ENCODE data around the gene NODAL.
A peak's percentile ranks its signal among the peaks of the same experiment; 100 is the strongest.
"Not testable (repeated sequence)": the region's sequence is repeated elsewhere in the genome, so short reads cannot be mapped to it uniquely, and the experiment has no call there.

Gene NODAL

DNA sequence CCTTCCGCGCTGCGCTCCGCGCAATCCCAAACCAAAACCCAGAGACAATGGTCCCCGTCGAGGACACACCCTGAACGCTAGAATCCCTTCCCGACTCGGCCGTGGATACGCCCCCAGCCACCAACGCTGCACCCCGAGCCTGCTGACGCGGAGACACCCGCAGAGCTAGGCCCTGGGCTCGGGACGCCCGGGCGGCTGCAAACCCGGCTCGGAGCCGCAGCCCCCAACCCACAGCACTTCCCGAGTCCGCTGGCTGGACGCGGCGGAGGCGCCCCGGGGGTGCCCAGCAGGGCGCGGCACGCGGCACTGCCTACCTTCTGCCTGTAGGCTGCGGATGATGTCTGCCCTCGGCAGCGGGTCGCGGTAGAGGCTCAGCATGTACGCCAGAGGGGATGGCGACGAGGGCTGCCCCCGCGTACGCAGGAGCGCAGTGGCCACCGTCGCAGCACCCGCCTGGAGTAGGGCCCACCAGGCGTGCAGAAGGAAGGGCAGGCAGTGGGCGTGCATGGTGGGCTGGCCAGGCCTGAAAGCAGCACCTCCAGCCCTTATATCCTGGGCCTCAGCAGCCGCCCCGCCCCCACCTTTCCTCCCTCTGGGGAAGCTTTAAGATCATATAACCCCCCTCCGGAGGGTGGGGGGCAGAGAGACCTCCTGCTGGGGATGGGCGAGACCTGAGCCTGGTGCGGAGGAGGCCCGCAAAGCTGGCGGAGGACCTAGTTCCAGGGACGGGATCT lies at the start of gene NODAL:
TSS of gene NODAL (minus strand) at position 521 of the 734 bp plus-strand sequence. CDS start at position 507, 14 bp downstream.
- peak within 1 kb of the TSS; percentile 62 for H3K4me3 Mint-ChIP-seq
- peaks cover 14% of the 10 kb centered on the region for H3K4me1 Mint-ChIP-seq
- H3K27ac Mint-ChIP-seq, result no peak within 1 kb of the TSS
- H3K36me3 Mint-ChIP-seq, result no peaks in the 10 kb centered on the region
- ATAC-seq, result peak; percentile 49
- no peaks in the 10 kb centered on the region for H3K9me3 Mint-ChIP-seq
- DNase-seq (ENCODE audit: low spot score in 2 of 2), result no peak

DNA sequence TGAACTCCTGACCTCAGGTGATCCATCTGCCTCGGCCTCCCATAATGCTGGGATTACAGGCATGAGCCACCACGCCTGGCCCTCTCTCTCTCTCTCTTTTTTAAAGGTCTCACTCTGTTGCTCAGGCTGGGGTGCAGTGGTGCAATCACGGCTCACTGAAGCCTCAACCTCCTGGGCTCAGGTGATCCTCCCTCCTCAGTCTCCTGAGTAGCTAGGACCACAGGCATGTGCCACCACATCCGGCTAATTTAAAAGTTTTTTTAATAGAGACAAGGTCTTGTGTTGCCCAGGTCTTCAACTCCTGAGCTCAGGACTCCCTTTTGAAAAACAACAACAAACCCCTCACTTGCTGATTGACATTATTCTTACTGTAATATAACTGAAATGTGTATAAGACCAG lies 48.7 kb upstream of the NODAL start:
- no peak for ATAC-seq
- H3K4me3 Mint-ChIP-seq, result no peak overlapping the region
- H3K36me3 Mint-ChIP-seq, result no peaks in the 10 kb centered on the region
- H3K27ac Mint-ChIP-seq, result no peak overlapping the region
- no peaks in the 10 kb centered on the region for H3K9me3 Mint-ChIP-seq
- DNase-seq (ENCODE audit: low spot score in 2 of 2), result no peak
- peaks cover 22% of the 10 kb centered on the region for H3K4me1 Mint-ChIP-seq

DNA sequence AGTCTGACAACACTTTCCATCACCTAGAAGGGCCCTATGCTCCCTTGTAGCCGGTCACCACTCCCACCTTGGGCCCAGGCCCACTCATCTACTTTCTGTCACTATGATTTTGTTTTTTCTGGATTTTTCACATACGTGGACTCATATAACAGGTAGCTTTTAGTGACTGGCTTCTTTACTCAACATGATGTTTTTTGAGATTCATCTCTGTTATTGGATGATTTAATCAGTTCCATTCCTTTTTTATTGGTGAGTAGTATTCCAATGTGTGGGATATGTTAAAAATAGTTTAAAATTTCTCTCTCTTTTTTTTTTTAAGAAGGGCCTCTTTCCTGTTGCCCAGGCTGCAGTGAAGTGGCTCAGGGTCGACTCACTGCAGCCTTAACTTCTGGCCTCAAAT lies 46.3 kb upstream of the NODAL start:
- Mint-ChIP-seq H3K36me3 (peaks cover 4% of the 10 kb centered on the region), H3K9me3 (no peaks in the 10 kb centered on the region), H3K4me3 (no peak overlapping the region), H3K27ac (no peak overlapping the region), H3K4me1 (peaks cover 5% of the 10 kb centered on the region)
- DNase-seq (ENCODE audit: low spot score in 2 of 2) (no peak), ATAC-seq (no peak)

DNA sequence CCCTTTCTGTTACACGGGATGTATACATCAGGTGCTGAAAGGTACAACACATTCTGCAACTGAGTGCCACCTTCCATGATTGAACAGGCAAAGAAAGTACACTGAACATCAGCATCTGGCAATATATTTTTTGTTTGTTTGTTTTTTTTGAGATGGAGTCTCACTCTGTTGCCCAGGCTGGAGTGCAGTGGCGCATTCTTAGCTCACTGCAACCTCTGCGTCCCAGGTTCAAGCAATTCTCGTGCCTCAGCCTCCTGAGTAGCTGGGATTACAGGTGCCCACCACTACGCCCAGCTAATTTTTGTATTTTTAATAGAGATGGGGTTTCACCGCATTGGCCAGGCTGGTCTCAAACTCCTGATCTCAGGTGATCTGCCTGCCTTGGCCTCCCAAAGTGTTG lies 42.4 kb upstream of the NODAL start:
- not testable (repeated sequence) for H3K36me3 Mint-ChIP-seq; H3K27ac Mint-ChIP-seq; H3K9me3 Mint-ChIP-seq; ATAC-seq; DNase-seq (ENCODE audit: low spot score in 2 of 2); H3K4me3 Mint-ChIP-seq
- peaks cover 28% of the 10 kb centered on the region for H3K4me1 Mint-ChIP-seq

DNA sequence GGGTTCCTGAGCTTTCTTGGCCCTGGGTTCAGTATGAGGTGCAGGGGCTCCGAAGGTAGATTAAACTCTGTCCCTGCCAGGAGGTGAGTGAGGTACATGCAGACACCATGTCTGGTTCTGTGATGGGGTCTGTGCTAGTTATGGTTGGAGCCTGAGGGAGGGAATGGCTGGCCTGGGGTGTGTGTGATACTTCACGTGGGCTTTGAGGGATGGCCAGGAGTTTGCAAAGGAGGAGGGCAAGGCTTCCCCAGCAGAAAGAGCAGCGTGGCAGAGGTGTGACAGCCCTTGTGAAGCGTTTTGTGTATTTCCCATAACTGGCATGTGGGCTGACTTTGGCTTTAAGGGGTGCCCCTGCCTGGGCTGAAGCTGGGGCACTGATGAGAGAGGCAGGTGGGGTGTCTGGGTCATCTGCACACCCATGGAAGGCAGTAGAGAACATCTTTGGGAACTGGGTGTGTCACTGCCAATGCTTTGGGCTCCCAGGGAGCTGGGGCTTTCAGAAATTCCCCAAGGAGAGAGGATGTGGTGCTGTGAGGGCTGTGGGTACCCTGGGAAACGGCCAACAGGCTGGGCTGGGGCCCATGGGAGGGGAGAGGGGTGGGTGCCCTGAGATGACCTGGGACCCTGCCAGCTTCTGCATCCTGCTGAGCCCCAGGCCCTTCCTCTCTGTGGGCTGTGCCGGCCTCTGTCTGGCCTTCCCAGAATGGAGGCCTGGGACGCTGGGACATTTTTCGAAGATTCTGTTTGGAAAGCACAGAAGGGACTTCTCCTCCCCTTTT lies 41.7 kb upstream of the NODAL start:
- DNase-seq (ENCODE audit: low spot score in 2 of 2) (no peak), ATAC-seq (no peak)
- Mint-ChIP-seq H3K9me3 (no peaks in the 10 kb centered on the region), H3K27ac (peak overlapping the region; percentile 33), H3K36me3 (peaks cover 4% of the 10 kb centered on the region), H3K4me1 (peaks cover 28% of the 10 kb centered on the region), H3K4me3 (no peak overlapping the region)

DNA sequence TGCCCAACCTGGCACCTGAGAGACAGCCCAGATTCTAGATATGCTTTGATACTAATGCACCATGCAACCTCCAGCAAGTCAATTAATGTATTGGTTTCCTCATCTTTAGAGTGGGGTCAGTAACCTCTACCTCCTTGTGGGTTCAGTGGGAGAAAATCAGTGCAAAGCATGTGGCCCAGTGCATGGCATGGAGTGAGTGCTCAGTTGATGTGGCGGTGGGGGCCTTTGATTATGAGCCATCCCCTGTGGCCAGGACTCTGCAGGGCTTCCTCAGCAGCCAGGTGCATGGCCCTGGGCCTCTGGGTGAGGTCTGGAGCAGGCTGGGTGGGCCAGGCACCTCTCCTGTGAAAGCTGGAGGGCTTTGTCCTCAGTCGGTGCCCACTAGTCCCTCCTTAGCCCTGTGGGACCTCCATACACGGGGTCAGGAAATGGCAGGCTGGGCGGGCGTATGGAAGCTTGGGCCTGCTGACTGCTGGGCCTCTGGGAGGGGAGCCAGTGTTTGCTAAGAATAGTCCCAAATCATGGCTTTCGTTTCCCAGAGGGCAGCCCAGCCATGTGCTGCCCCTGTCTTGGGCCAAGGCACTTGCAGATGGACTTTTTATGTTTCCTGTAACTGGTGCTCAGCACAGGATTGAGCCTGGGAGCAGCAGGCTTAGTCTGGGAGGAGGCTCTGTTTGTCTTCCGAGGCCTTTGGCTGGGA lies 40.5 kb upstream of the NODAL start:
- peaks cover 9% of the 10 kb centered on the region for H3K36me3 Mint-ChIP-seq

DNA sequence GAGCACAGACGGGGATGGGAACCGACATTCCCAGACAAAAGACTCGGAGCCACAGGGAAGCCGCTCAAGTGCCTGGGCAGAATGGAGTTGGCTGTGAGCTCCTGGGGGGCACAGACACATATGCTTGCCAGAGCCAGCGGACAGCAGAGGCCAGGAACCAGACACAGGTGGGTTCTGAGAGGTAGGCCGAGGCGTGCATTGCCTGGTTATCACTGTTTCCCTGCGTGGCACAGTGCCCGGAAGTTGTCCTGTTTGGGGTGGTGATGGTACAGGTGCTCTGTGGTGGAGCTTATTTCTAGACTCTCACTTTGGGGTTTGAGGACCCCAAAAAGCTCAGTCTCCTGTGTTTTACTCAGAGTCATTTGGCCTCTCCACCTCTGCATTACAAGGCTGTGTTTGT lies 39.6 kb upstream of the NODAL start:
- ATAC-seq, result no peak
- H3K9me3 Mint-ChIP-seq, result no peaks in the 10 kb centered on the region
- peak overlapping the region; percentile 60 for H3K4me3 Mint-ChIP-seq
- no peak for DNase-seq (ENCODE audit: low spot score in 2 of 2)
- H3K36me3 Mint-ChIP-seq, result peaks cover 9% of the 10 kb centered on the region
- H3K4me1 Mint-ChIP-seq, result peaks cover 46% of the 10 kb centered on the region
- H3K27ac Mint-ChIP-seq, result no peak overlapping the region

More for the DNA sequence above, 40.5 kb upstream of the NODAL start:
- no peak overlapping the region for H3K27ac Mint-ChIP-seq
- no peak for DNase-seq (ENCODE audit: low spot score in 2 of 2)
- H3K4me1 Mint-ChIP-seq, result peaks cover 37% of the 10 kb centered on the region
- ATAC-seq, result no peak
- no peaks in the 10 kb centered on the region for H3K9me3 Mint-ChIP-seq
- no peak overlapping the region for H3K4me3 Mint-ChIP-seq

DNA sequence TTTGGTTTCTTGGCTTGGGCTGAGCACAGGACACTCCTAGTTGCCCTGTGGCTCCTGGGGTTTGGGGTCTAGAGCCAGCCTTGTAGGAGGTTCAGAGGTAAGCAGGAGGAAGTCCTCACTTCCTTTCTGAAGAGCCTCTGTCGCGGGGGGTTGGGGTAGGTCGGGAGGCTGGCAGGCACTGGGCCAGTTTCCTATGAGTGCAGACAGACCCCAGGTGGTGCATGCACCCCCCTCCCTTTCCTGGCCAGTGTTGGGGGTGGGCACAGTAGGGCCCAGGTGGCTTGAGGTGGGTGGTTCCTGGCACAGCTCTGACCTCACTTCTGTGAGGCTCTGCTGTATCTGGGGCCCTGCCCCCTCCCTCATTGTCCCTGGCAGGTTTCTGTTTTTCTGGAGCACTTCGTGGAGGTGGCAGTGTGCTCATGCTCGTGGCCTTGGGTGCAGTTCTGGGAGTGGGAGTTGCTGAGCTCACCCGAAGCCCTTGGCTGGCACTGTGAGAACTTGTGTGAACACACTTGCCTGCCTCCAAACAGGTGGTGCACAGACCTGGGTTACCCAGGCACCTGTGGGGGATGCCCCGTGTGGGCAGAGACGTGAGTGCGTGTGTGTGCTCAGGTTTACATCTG lies 38.9 kb upstream of the NODAL start:
- H3K27ac Mint-ChIP-seq, result no peak overlapping the region
- peak overlapping the region; percentile 60 for H3K4me3 Mint-ChIP-seq
- peaks cover 51% of the 10 kb centered on the region for H3K4me1 Mint-ChIP-seq
- no peaks in the 10 kb centered on the region for H3K9me3 Mint-ChIP-seq
- peaks cover 9% of the 10 kb centered on the region for H3K36me3 Mint-ChIP-seq
- peak; percentile 15 for ATAC-seq
- DNase-seq (ENCODE audit: low spot score in 2 of 2), result no peak

DNA sequence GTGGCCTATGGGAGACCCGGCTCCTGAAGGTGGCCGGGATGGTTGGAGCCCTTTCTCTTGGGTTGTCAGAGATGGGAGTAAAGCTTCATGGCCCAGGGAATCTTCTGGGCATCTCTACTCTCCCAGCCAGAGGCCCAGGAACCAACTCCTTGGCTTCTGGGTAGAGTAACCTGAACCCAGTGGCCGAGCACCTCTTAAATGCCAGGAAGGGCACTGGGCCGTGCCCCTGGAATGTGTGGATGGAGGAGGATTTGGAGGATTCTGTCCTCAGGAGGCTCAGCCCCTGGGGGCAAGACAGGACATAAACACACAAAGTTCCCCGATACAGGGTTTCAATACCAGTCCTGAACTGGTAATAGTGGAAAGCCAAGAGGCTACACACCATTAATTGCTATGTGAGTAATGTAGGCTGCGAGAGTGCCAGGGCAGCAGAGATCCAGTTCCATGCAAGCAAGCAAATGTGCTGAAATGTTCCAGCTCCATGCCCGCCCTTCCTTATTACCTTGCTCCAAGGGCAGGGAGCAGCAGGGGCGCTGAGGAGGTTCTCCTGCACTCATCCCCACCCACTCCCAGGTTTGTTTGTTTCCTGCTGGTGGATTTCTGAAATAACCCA lies 38.3 kb upstream of the NODAL start:
- Mint-ChIP-seq H3K9me3 (no peaks in the 10 kb centered on the region), H3K4me1 (peaks cover 57% of the 10 kb centered on the region), H3K27ac (no peak overlapping the region), H3K4me3 (peak overlapping the region; percentile 60), H3K36me3 (peaks cover 9% of the 10 kb centered on the region)
- DNase-seq (ENCODE audit: low spot score in 2 of 2), result no peak
- no peak for ATAC-seq

DNA sequence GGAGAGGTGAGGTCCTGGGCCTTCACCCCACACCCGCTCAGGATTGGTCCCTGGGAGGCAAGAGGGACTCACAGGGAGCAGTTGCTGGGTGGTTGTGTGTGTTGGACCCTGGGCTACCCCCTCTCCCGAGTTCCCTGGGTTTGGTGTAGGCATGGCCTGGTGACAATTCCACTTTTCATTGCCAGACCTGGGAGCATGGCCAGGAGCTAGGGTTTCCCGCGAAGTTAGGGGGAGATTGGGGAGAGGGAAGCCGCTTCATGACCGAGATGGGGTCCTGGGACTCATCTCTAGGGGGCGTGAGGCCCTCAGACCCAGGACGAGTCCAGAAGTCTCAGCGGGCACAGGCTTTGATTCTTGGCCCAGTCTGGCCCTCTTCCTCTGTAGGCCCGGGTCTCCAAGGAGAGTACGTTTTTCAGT lies 37.7 kb upstream of the NODAL start:
- DNase-seq (ENCODE audit: low spot score in 2 of 2) (no peak), ATAC-seq (no peak)
- peaks cover 57% of the 10 kb centered on the region for H3K4me1 Mint-ChIP-seq
- no peak overlapping the region for H3K27ac Mint-ChIP-seq
- H3K9me3 Mint-ChIP-seq, result no peaks in the 10 kb centered on the region
- peaks cover 9% of the 10 kb centered on the region for H3K36me3 Mint-ChIP-seq
- H3K4me3 Mint-ChIP-seq, result peak overlapping the region; percentile 60

DNA sequence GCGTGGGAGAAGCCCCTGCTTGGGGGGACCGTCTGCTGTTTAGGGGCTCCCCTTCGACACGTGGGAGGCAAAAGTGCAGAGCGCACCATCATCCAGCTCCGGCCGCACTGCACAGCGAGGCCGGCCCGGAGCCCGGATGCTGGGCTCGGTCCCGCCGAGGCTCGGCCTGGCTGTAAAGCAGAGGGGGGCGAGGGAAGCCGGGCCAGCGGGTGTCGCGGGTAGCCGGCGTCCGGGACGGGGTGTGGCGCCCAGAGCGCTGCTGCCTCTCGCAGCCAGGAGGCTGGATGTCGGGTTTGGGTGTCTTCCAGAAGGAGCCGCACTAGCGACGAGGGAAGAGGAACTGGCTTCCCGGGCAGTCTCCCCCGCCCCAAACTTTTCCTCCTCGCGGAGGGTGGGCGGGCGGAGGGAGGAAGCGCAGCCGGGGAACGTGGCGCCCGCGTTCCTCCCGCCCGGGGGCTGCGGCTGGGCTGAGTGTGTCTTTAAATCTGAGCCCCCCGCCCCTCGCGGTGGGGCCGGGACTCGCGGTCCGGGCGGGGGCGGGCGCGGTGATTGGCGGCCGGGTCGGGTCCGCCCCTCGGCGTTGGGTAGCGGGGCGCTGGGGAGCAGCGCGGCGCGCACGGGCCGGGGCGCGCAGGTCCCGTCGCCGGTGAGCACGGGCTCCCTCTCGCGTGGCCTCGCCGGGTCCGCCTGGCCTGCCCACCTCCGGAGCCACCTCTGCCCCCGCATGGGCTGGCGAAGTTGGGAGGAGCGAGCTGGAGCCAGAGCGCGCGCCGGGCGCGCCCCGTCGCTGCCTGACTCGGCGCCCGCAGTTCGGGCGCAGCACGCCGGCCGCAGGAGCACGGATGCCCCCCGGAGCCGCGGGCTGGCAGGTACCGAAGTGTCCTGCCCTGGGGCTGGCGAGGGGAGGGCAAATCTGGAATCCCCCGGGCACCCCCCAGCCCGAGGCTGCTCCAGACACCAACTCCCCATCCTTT lies 37.0 kb upstream of the NODAL start, which contains the start of gene PALD1:
TSS of gene PALD1 (plus strand) at position 577 of the 974 bp plus-strand sequence. CDS start 47,185 bp downstream, outside the sequence.
- ATAC-seq (peak; percentile 49), DNase-seq (ENCODE audit: low spot score in 2 of 2) (peak in 1 of 2 donors; percentile 65)
- peaks cover 9% of the 10 kb centered on the region for H3K36me3 Mint-ChIP-seq
- peak within 1 kb of the TSS; percentile 74 for H3K4me3 Mint-ChIP-seq
- H3K9me3 Mint-ChIP-seq, result no peaks in the 10 kb centered on the region
- peak within 1 kb of the TSS; percentile 58 for H3K27ac Mint-ChIP-seq
- H3K4me1 Mint-ChIP-seq, result peaks cover 57% of the 10 kb centered on the region

DNA sequence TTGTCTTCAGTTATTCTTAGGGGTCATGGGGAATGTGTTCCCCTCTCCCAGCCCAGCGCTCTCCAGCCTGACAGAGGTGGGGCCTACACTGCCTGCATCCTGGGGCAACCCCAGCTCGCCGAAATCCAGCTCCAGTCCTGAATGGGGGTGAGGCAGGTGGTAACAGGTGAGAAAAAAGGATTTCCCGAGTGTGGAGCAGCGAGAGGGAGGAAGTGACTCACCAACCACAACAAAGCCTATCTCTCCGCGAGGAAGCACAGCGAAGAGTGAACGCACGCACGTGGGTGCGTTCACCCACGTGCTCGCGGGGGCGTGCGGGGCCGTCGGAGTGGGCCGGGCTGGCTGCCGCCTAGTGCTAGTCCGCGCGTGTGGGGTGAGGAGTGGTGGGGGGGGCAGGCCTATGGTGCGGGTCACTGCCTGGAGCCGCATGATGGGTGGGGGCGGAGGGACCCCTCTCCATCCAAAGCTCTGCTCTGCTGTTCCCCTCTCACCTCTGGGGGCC lies 36.2 kb upstream of the NODAL start:
- Mint-ChIP-seq H3K9me3 (no peaks in the 10 kb centered on the region), H3K4me3 (peak overlapping the region; percentile 74), H3K36me3 (peaks cover 6% of the 10 kb centered on the region), H3K4me1 (peaks cover 51% of the 10 kb centered on the region), H3K27ac (peak overlapping the region; percentile 58)
- DNase-seq (ENCODE audit: low spot score in 2 of 2) (peak in 1 of 2 donors; percentile 68), ATAC-seq (peak; percentile 57)

DNA sequence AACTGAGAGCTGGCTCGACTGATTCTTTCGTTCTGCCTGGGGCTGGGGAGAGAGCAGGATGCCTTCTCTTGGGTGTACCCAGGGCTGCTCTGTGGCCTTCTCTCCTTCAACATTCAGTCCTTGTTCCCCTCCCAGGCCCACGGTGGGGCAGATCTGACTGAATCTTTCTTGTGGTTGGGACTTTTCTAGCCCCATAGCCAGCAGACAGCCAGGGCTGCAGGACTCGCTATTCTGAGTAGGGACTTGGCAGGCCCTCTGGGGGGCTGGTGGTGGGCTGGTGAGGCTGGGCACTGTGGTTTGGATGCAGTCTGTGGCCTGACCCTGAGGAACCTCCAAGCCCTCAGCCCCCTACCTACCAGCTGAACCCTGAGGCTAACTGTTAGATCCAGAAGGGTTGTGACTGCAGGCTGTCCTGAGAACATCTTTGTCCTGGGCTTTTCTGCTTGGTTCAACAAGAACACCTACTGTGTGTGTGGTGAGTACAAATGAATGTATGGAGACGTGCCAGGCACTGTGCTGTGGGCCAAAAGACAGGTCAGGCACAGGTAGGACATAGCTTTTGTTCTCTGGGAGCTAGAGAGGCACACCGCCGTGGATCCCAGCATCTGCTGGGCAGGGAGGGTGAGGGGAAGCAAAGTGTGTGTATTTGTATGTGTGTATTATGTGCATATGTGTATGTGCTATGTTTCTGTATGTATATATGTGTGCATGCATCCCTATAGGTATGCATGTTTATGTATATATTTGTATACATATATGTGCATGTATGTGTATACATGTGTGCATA lies 35.0 kb upstream of the NODAL start:
- DNase-seq (ENCODE audit: low spot score in 2 of 2), result no peak
- peak; percentile 33 for ATAC-seq
- Mint-ChIP-seq H3K4me1 (peaks cover 49% of the 10 kb centered on the region), H3K9me3 (no peaks in the 10 kb centered on the region), H3K4me3 (peak overlapping the region; percentile 74), H3K36me3 (peaks cover 6% of the 10 kb centered on the region), H3K27ac (peak overlapping the region; percentile 14)

All from stimulated activated effector memory CD8-positive, alpha-beta T cell treated with anti-CD3 and anti-CD28 coated beads, Interleukin-12 subunit alpha, Interleukin-12 subunit beta, amount 100 ng/mL, for 72 hours (primary cell).